Tibial nerve (tissue), 4 donors: ENCODE data around the gene DDX1. TPM values are rescaled to one million over a fixed set of nuclear protein-coding genes. Genes with fewer than 3 reads are reported as not detected.

Experiments
- DNase-seq, 2 donors: peaks; one replicate each; pipeline ENCODE4 v3.0.0-alpha.2; 2019; ENCODE audit warnings: low spot score in 2 of 2
- H3K27ac ChIP-seq, 4 donors: fragments of 200-600 bp; sonication (generic) in 3 of 4; one replicate each; pipeline ENCODE4 v1.5.1; 2017 to 2019; ENCODE audit warnings: mild to moderate bottlenecking in 1 of 4
- H3K27me3 ChIP-seq, 2 donors: fragments of 200-600 bp; sonication (generic) in 1 of 2; one replicate each; pipeline versions ENCODE4 v1.5.1 to v1.6.0; 2017 to 2019
- H3K36me3 ChIP-seq, 3 donors: fragments of 200-600 bp; sonication (generic); one replicate each; pipeline ENCODE4 v1.5.1; 2018 to 2019
- H3K4me1 ChIP-seq, 4 donors: fragments of 200-600 bp; sonication (generic) in 3 of 4; one replicate each; pipeline ENCODE4 v1.5.1; 2017 to 2019
- H3K4me3 ChIP-seq, 4 donors: fragments of 200-600 bp; sonication (generic) in 3 of 4; one replicate each; pipeline ENCODE4 v1.5.1; 2017 to 2019; ENCODE audit warnings: mild to moderate bottlenecking in 1 of 4, moderate library complexity in 1 of 4
- H3K9me3 ChIP-seq, 4 donors: fragments of 200-600 bp; sonication (generic) in 3 of 4; one replicate each; pipeline ENCODE4 v1.5.1; 2017 to 2019
- EP300 ChIP-seq, 2 donors: sonication (generic); formaldehyde crosslinking; IDR thresholded peaks; one replicate each; pipeline ENCODE4 v1.6.1; 2017; ENCODE audit warnings: antibody characterized with exemption in 2 of 2, mild to moderate bottlenecking in 1 of 2
- POLR2A ChIP-seq, 2 donors: fragments of 450-650 bp; IDR thresholded peaks; one replicate each; pipeline ENCODE4 v1.6.1; 2017; ENCODE audit warnings: antibody characterized with exemption in 2 of 2, mild to moderate bottlenecking in 2 of 2, moderate library complexity in 2 of 2
- WGBS, 2 donors: methylation state at CpG; one replicate each; pipeline ENCODE4 v1.1.5; 2018; 5-methylcytosine and 5-hydroxymethylcytosine counted together
- total RNA-seq, 4 donors: library from RNA; depleted of rRNA; stranded (reverse); fragments of >200 nt; gene quantifications; one replicate each; pipeline ENCODE4 v1.1.0, GENCODE V29; 2016
- TF ChIP-seq, protein P1 (sequence below), 5 experiments: fragments of 200-600 bp in 3 of 5; fragments of 450-650 bp in 2 of 5; sonication (generic) in 3 of 5; IDR thresholded peaks; one replicate each; pipeline ENCODE4 v1.5.1; 2016 to 2019; ENCODE audit warnings: antibody characterized with exemption in 5 of 5, mild to moderate bottlenecking in 3 of 5, moderate library complexity in 2 of 5

Gene DDX1
- total RNA-seq, 4 donors from 2014 or later = 54.9 to 64.7 (median 57.3) TPM

- Histone ChIP-seq H3K9me3 (no peaks in the 10 kb centered on the region), H3K27me3 (no peaks in the 10 kb centered on the region), H3K27ac (no peak overlapping the region), H3K4me3 (no peak overlapping the region), H3K4me1 (no peaks in the 10 kb centered on the region), H3K36me3 (no peaks in the 10 kb centered on the region)
- no peak for DNase-seq
- TF ChIP-seq POLR2A (IDR thresholded peaks at IDR 0.05) (no peak), EP300 (IDR thresholded peaks at IDR 0.05) (no peak)
- TF ChIP-seq, protein P1, sequence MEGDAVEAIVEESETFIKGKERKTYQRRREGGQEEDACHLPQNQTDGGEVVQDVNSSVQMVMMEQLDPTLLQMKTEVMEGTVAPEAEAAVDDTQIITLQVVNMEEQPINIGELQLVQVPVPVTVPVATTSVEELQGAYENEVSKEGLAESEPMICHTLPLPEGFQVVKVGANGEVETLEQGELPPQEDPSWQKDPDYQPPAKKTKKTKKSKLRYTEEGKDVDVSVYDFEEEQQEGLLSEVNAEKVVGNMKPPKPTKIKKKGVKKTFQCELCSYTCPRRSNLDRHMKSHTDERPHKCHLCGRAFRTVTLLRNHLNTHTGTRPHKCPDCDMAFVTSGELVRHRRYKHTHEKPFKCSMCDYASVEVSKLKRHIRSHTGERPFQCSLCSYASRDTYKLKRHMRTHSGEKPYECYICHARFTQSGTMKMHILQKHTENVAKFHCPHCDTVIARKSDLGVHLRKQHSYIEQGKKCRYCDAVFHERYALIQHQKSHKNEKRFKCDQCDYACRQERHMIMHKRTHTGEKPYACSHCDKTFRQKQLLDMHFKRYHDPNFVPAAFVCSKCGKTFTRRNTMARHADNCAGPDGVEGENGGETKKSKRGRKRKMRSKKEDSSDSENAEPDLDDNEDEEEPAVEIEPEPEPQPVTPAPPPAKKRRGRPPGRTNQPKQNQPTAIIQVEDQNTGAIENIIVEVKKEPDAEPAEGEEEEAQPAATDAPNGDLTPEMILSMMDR (IDR thresholded peaks at IDR 0.05) = no peak
- 87 to 94% methylated on average over 11 of the region's 11 CpGs for WGBS, 2 donors
These were observed 59.1 kb downstream of the DDX1 start for GRCh38 chr2:15650616-15651366.

- no peaks in the 10 kb centered on the region for H3K36me3 ChIP-seq
- no peak overlapping the region for H3K4me3 ChIP-seq
- WGBS, 2 donors = 91 to 92% methylated on average over 7 of the region's 7 CpGs
- DNase-seq = no peak
- H3K27me3 ChIP-seq = no peaks in the 10 kb centered on the region
- TF ChIP-seq EP300 (IDR thresholded peaks at IDR 0.05) (no peak), POLR2A (IDR thresholded peaks at IDR 0.05) (no peak)
- TF ChIP-seq, protein P1 (IDR thresholded peaks at IDR 0.05) = no peak
- no peaks in the 10 kb centered on the region for H3K4me1 ChIP-seq
- no peak overlapping the region for H3K27ac ChIP-seq
- no peaks in the 10 kb centered on the region for H3K9me3 ChIP-seq
These were observed 59.7 kb downstream of the DDX1 start for GRCh38 chr2:15651367-15651727.

GRCh38 chr2:15652252-15652651 is 60.6 kb downstream of the DDX1 start:
- H3K27me3 ChIP-seq = no peaks in the 10 kb centered on the region
- no peak overlapping the region for H3K4me3 ChIP-seq
- no peak overlapping the region for H3K27ac ChIP-seq
- WGBS, 2 donors = 82 to 83% methylated on average over 8 of the region's 8 CpGs
- TF ChIP-seq, protein P1 (IDR thresholded peaks at IDR 0.05) = no peak
- TF ChIP-seq EP300 (IDR thresholded peaks at IDR 0.05) = no peak
- no peak for TF ChIP-seq POLR2A (IDR thresholded peaks at IDR 0.05)
- no peaks in the 10 kb centered on the region for H3K36me3 ChIP-seq
- H3K9me3 ChIP-seq = no peaks in the 10 kb centered on the region
- no peak for DNase-seq
- H3K4me1 ChIP-seq = no peaks in the 10 kb centered on the region

DNA sequence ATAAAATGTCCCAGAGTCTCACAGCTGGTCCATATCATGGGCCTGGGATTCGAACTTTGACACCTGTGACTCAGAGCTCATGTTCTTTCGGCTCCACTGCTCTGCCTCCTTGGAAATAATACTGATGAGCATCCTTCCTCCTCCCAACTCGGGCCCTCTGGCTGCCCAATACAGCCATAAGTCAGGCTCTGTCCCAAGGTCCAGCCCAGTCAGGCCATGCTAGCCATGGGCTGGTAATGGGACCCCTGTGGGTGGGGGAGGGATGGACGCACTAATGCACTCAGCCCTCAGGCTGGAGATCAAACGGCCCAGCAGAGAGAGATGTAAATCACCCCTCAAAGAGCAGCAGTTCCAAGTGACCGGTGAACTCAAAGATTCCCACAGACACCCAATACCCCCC is 61.1 kb downstream of the DDX1 start:
- 61 to 62% methylated on average over 3 to 6 of the region's 6 CpGs for WGBS, 2 donors
- TF ChIP-seq, protein P1 (IDR thresholded peaks at IDR 0.05) = no peak
- TF ChIP-seq EP300 (IDR thresholded peaks at IDR 0.05) = no peak
- no peak for TF ChIP-seq POLR2A (IDR thresholded peaks at IDR 0.05)
- Histone ChIP-seq H3K27ac (no peak overlapping the region), H3K4me3 (no peak overlapping the region), H3K4me1 (no peaks in the 10 kb centered on the region), H3K36me3 (no peaks in the 10 kb centered on the region), H3K27me3 (no peaks in the 10 kb centered on the region), H3K9me3 (no peaks in the 10 kb centered on the region)
- no peak for DNase-seq

GRCh38 chr2:15653806-15654726 is 62.4 kb downstream of the DDX1 start:
- H3K4me3 ChIP-seq = no peak overlapping the region
- DNase-seq = no peak
- no peaks in the 10 kb centered on the region for H3K27me3 ChIP-seq
- 80 to 82% methylated on average over 18 to 29 of the region's 31 CpGs for WGBS, 2 donors
- no peak for TF ChIP-seq POLR2A (IDR thresholded peaks at IDR 0.05)
- TF ChIP-seq, protein P1 (IDR thresholded peaks at IDR 0.05) = no peak
- TF ChIP-seq EP300 (IDR thresholded peaks at IDR 0.05) = no peak
- H3K9me3 ChIP-seq = no peaks in the 10 kb centered on the region
- H3K36me3 ChIP-seq = no peaks in the 10 kb centered on the region
- no peaks in the 10 kb centered on the region for H3K4me1 ChIP-seq
- H3K27ac ChIP-seq = no peak overlapping the region
